Chondrocyte (in vitro differentiated cells): Measurements from ENCODE around the gene TTC33. TPM values are rescaled to one million over a fixed set of nuclear protein-coding genes. Genes with fewer than 3 reads are reported as not detected.

ENCODE experiments used
- DNase-seq: peaks from one replicate; pipeline ENCODE4 v3.0.0; 2021; ENCODE audit warnings: mixed read lengths, low spot score
- H3K27ac Mint-ChIP-seq: one replicate; pipeline ENCODE4 v1.8.0; 2021; ENCODE audit warnings: mild to moderate bottlenecking, moderate library complexity, mixed read lengths; ENCODE audit not compliant: unreplicated experiment
- H3K27me3 Mint-ChIP-seq: 2 replicates; pipeline ENCODE4 v1.8.0; 2021; ENCODE audit warnings: low read depth, mixed read lengths
- H3K36me3 Mint-ChIP-seq: 2 replicates; pipeline ENCODE4 v1.8.0; 2021; ENCODE audit warnings: low read depth, mixed read lengths
- H3K4me1 Mint-ChIP-seq: 2 replicates; pipeline ENCODE4 v1.8.0; 2021; ENCODE audit warnings: low read depth, mild to moderate bottlenecking, mixed read lengths
- H3K4me3 Mint-ChIP-seq: one replicate; pipeline ENCODE4 v1.8.0; 2021; ENCODE audit warnings: mild to moderate bottlenecking, moderate library complexity, mixed read lengths; ENCODE audit not compliant: unreplicated experiment
- H3K9me3 Mint-ChIP-seq: 2 replicates; pipeline ENCODE4 v1.8.0; 2021; ENCODE audit warnings: low read depth, mixed read lengths
- CTCF ChIP-seq: fragments of 200-600 bp; sonication (generic); IDR thresholded peaks from 2 replicates; pipeline ENCODE4 v1.5.0; 2021; ENCODE audit warnings: antibody characterized with exemption, mild to moderate bottlenecking, moderate library complexity
- total RNA-seq: library from RNA; stranded (reverse); gene quantifications from 3 replicates; pipeline ENCODE4 v1.2.1, GENCODE V29; 2021

TTC33 gene
- total RNA-seq, 1 donor from 2014 or later, result 14.3 TPM

- no peaks in the 10 kb centered on the region for H3K4me1 Mint-ChIP-seq
- no peak for DNase-seq
- H3K9me3 Mint-ChIP-seq, result no peaks in the 10 kb centered on the region
- peaks cover 6% of the 10 kb centered on the region for H3K27me3 Mint-ChIP-seq
- no peak overlapping the region for H3K4me3 Mint-ChIP-seq
- TF ChIP-seq CTCF, result no peak
- no peak overlapping the region for H3K27ac Mint-ChIP-seq
- H3K36me3 Mint-ChIP-seq, result peaks cover 4% of the 10 kb centered on the region
These were observed 100.6 kb downstream of the TTC33 start for GRCh38 chr5:40655138-40655537.

GRCh38 chr5:40654377-40654991, 101.3 kb downstream of the TTC33 start:
- Mint-ChIP-seq H3K36me3 (peaks cover 4% of the 10 kb centered on the region), H3K9me3 (no peaks in the 10 kb centered on the region), H3K4me1 (no peaks in the 10 kb centered on the region), H3K27me3 (peaks cover 6% of the 10 kb centered on the region), H3K27ac (no peak overlapping the region), H3K4me3 (no peak overlapping the region)
- TF ChIP-seq CTCF, result no peak
- DNase-seq, result no peak

GRCh38 chr5:40653221-40654022, 102.3 kb downstream of the TTC33 start:
- H3K27me3 Mint-ChIP-seq, result no peaks in the 10 kb centered on the region
- no peaks in the 10 kb centered on the region for H3K4me1 Mint-ChIP-seq
- peaks cover 2% of the 10 kb centered on the region for H3K36me3 Mint-ChIP-seq
- no peak for DNase-seq
- H3K9me3 Mint-ChIP-seq, result no peaks in the 10 kb centered on the region
- no peak overlapping the region for H3K27ac Mint-ChIP-seq
- no peak overlapping the region for H3K4me3 Mint-ChIP-seq
- TF ChIP-seq CTCF, result no peak

- no peak overlapping the region for H3K27ac Mint-ChIP-seq
- no peaks in the 10 kb centered on the region for H3K27me3 Mint-ChIP-seq
- no peak for TF ChIP-seq CTCF
- no peak for DNase-seq
- no peak overlapping the region for H3K4me3 Mint-ChIP-seq
- no peaks in the 10 kb centered on the region for H3K36me3 Mint-ChIP-seq
- H3K9me3 Mint-ChIP-seq, result no peaks in the 10 kb centered on the region
- no peaks in the 10 kb centered on the region for H3K4me1 Mint-ChIP-seq
These were observed 103.1 kb downstream of the TTC33 start for GRCh38 chr5:40652441-40653220.

GRCh38 chr5:40651201-40651600, 104.6 kb downstream of the TTC33 start:
- no peak overlapping the region for H3K27ac Mint-ChIP-seq
- no peaks in the 10 kb centered on the region for H3K4me1 Mint-ChIP-seq
- no peak for DNase-seq
- no peak overlapping the region for H3K4me3 Mint-ChIP-seq
- no peak for TF ChIP-seq CTCF
- no peaks in the 10 kb centered on the region for H3K9me3 Mint-ChIP-seq
- no peaks in the 10 kb centered on the region for H3K36me3 Mint-ChIP-seq
- no peaks in the 10 kb centered on the region for H3K27me3 Mint-ChIP-seq
